DMS79 treated with DMSO at 0.1 percent for 48 hours (cell line): ENCODE measurements around the gene ADAMTSL2.
"Not testable (repeated sequence)": the region's sequence is repeated elsewhere in the genome, so short reads cannot be mapped to it uniquely, and the experiment has no call there.

ENCODE experiments used
- DNase-seq: peaks from one replicate; lab custom pipeline; 2025; lab: John Stamatoyannopoulos, UW

The ADAMTSL2 gene

GRCh38 chr9:133558191-133559126 lies 24.0 kb downstream of the ADAMTSL2 start:
- DNase-seq: no peak

GRCh38 chr9:133560311-133560710 lies 25.8 kb downstream of the ADAMTSL2 start:
- DNase-seq: no peak

- no peak for DNase-seq
These were observed 26.4 kb downstream of the ADAMTSL2 start for GRCh38 chr9:133560944-133561343.

GRCh38 chr9:133561976-133562554 lies 27.6 kb downstream of the ADAMTSL2 start:
- no peak for DNase-seq

- DNase-seq: no peak
These were observed 28.2 kb downstream of the ADAMTSL2 start for GRCh38 chr9:133562611-133563290.

GRCh38 chr9:133563291-133563796 lies 28.8 kb downstream of the ADAMTSL2 start:
- no peak for DNase-seq

- not testable (repeated sequence) for DNase-seq
These were observed 29.3 kb downstream of the ADAMTSL2 start for GRCh38 chr9:133563814-133564213.

- no peak for DNase-seq
These were observed 30.1 kb downstream of the ADAMTSL2 start for GRCh38 chr9:133564451-133565116.

GRCh38 chr9:133566382-133566781 lies 31.9 kb downstream of the ADAMTSL2 start:
- no peak for DNase-seq

GRCh38 chr9:133566817-133567216 lies 32.3 kb downstream of the ADAMTSL2 start:
- no peak for DNase-seq

- no peak for DNase-seq
These were observed 33.7 kb downstream of the ADAMTSL2 start for GRCh38 chr9:133568186-133568585.

- no peak for DNase-seq
These were observed 34.7 kb downstream of the ADAMTSL2 start for GRCh38 chr9:133569121-133569785.

- DNase-seq: peak; percentile 18
These were observed 35.6 kb downstream of the ADAMTSL2 start for GRCh38 chr9:133569891-133570690.

GRCh38 chr9:133570691-133571080 lies 36.2 kb downstream of the ADAMTSL2 start:
- no peak for DNase-seq

GRCh38 chr9:133571391-133571890 lies 36.9 kb downstream of the ADAMTSL2 start:
- DNase-seq: no peak

- no peak for DNase-seq
These were observed 37.5 kb downstream of the ADAMTSL2 start for GRCh38 chr9:133571896-133572595.

- peak; percentile 81 for DNase-seq
These were observed 38.4 kb downstream of the ADAMTSL2 start for GRCh38 chr9:133572821-133573361.

- no peak for DNase-seq
These were observed 39.4 kb downstream of the ADAMTSL2 start for GRCh38 chr9:133573791-133574515.

GRCh38 chr9:133574771-133575170 lies 40.3 kb downstream of the ADAMTSL2 start:
- DNase-seq: no peak
